Brain microvascular endothelial cell (primary cell): Measurements from ENCODE around the gene DLG1.

ENCODE experiments used
- DNase-seq: peaks from one replicate; pipeline ENCODE4 v3.0.0-alpha.2; 2020
- H3K27ac ChIP-seq: fragments of 250-450 bp; sonication (Bioruptor Pico); 2 replicates; pipeline ENCODE4 v1.5.1; 2020; ENCODE audit warnings: mild to moderate bottlenecking, moderate library complexity
- H3K27me3 ChIP-seq: fragments of 250-450 bp; sonication (Bioruptor Pico); replicated peaks from 2 replicates; pipeline ENCODE4 v1.5.1; 2020; ENCODE audit warnings: mild to moderate bottlenecking
- H3K36me3 ChIP-seq: fragments of 250-450 bp; sonication (Bioruptor Pico); replicated peaks from 2 replicates; pipeline ENCODE4 v1.5.1; 2020; ENCODE audit warnings: mild to moderate bottlenecking
- H3K4me3 ChIP-seq: 2 replicates; pipeline ENCODE4 v1.5.1; 2011; ENCODE audit warnings: low read depth, mild to moderate bottlenecking, control low read depth, low read length, moderate library complexity
- CTCF ChIP-seq: IDR thresholded peaks from 2 replicates; pipeline ENCODE4 v1.5.1; 2011; ENCODE audit warnings: low read depth, mild to moderate bottlenecking, moderate library complexity, low read length, control low read depth, inconsistent platforms; ENCODE audit errors: missing control alignments
- in situ Hi-C: cut with HindIII; loops from 2 replicates; pipeline ENCODE4 v1.10.0; 2017; ENCODE audit warnings: low sequenced_read_pairs, low pct_ligation_motif_present

The DLG1 gene

DNA sequence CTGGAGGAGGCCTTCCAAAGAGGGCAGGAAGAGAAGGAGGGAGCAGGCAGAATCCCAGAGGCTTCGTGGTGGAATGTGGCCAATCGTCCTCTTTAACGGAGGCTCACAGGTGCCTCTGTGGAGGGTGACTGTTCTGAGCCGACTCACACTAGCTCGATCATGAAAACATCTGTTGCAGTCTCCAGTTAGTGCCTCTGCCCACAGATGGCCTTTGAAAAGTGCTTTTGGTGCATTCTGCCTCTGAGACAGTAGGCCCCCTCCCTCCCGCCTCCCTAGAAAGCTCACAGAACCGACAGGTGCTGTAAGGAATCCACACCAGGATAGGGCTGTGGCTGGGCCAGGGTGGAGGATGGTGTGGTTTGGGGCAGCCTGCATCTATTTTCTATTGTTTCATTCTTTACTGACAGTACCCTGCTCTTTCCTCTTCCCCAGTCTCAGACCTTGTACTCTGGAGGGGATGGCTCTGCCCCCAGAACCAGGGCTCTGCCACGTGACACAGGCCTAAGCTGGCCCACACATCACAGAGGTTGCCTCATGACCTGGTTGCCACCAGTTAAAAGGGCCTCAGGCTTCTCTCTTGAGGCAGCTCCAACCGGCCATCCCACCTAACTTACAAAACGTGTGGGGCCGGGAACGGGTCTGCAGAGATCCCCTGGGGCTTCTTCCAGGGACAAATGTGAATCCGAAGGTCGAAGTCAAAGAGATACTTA, 302.6 kb downstream of the DLG1 start:
- Histone ChIP-seq H3K27ac (no peak overlapping the region), H3K36me3 (no peaks in the 10 kb centered on the region), H3K4me3 (no peak overlapping the region), H3K27me3 (no peaks in the 10 kb centered on the region)
- DNase-seq: no peak
- no peak for TF ChIP-seq CTCF
- in situ Hi-C loops: no loop called here

GRCh38 chr3:196995027-196995426, 303.4 kb downstream of the DLG1 start:
- no peak for DNase-seq
- in situ Hi-C loops: no loop called here
- H3K27ac ChIP-seq: no peak overlapping the region
- H3K36me3 ChIP-seq: no peaks in the 10 kb centered on the region
- TF ChIP-seq CTCF: no peak
- H3K4me3 ChIP-seq: no peak overlapping the region
- no peaks in the 10 kb centered on the region for H3K27me3 ChIP-seq

GRCh38 chr3:196994056-196994455, 304.4 kb downstream of the DLG1 start:
- no peak overlapping the region for H3K4me3 ChIP-seq
- no peak for DNase-seq
- no peak overlapping the region for H3K27ac ChIP-seq
- H3K27me3 ChIP-seq: no peaks in the 10 kb centered on the region
- no peak for TF ChIP-seq CTCF
- no peaks in the 10 kb centered on the region for H3K36me3 ChIP-seq
- in situ Hi-C loops: no loop called here
